CD4-positive, CD25-positive, alpha-beta regulatory T cell (primary cell): ENCODE measurements around the gene OR2AT4. TPM values are rescaled to one million over a fixed set of nuclear protein-coding genes. Genes with fewer than 3 reads are reported as not detected.

Source experiments
- ATAC-seq, 2 donors: fragments of 150-1000 bp; cut with Tn5 transposase; one replicate each; pipeline ENCODE4 v1.10.0; 2021; ENCODE audit warnings: low read depth in 2 of 2, moderate number of reproducible peaks in 2 of 2, moderate library complexity in 1 of 2
- DNase-seq, 3 donors: peaks; one replicate each; pipeline versions ENCODE4 v3.0.0 to v3.0.0-alpha.2; 2012 to 2022; ENCODE audit warnings: mixed read lengths in 1 of 3
- H3K27ac ChIP-seq: one replicate; pipeline ENCODE4 v1.7.0; 2013; ENCODE audit warnings: mild to moderate bottlenecking, low read length; ENCODE audit not compliant: insufficient read depth, poor library complexity, severe bottlenecking
- H3K27me3 ChIP-seq: one replicate; pipeline ENCODE4 v1.7.0; 2013; ENCODE audit warnings: low read length; ENCODE audit not compliant: control insufficient read depth, insufficient read depth
- H3K36me3 ChIP-seq: one replicate; pipeline ENCODE4 v1.7.0; 2013; ENCODE audit warnings: mild to moderate bottlenecking, low read length, moderate library complexity; ENCODE audit not compliant: control insufficient read depth, insufficient read depth
- H3K4me1 ChIP-seq: 2 replicates; pipeline ENCODE4 v1.7.0; 2013; ENCODE audit warnings: mild to moderate bottlenecking, low read length; ENCODE audit not compliant: insufficient read depth, control insufficient read depth, poor library complexity, severe bottlenecking
- H3K4me3 ChIP-seq: one replicate; pipeline ENCODE4 v1.7.0; 2013; ENCODE audit warnings: low read depth, mild to moderate bottlenecking, low read length, moderate library complexity
- H3K9me3 ChIP-seq, 2 experiments: 1 replicate in 1 of 2; 2 replicates in 1 of 2; pipeline ENCODE4 v1.7.0; 2013; ENCODE audit warnings: low read length in 2 of 2, mild to moderate bottlenecking in 1 of 2, moderate library complexity in 1 of 2; ENCODE audit not compliant: control insufficient read depth in 2 of 2
- H3K27ac Mint-ChIP-seq, 3 donors: one replicate each; pipeline ENCODE4 v1.8.0; 2020 to 2022; ENCODE audit warnings: mild to moderate bottlenecking in 3 of 3, mixed read lengths in 3 of 3, moderate library complexity in 2 of 3
- H3K27me3 Mint-ChIP-seq: one replicate; pipeline ENCODE4 v1.8.0; 2022; ENCODE audit warnings: mild to moderate bottlenecking, mixed read lengths
- H3K36me3 Mint-ChIP-seq: one replicate; pipeline ENCODE4 v1.8.0; 2020; ENCODE audit warnings: mixed read lengths
- H3K4me1 Mint-ChIP-seq, 4 donors: one replicate each; pipeline ENCODE4 v1.8.0; 2020 to 2022; ENCODE audit warnings: mixed read lengths in 4 of 4, mild to moderate bottlenecking in 1 of 4
- H3K4me3 Mint-ChIP-seq, 4 donors: one replicate each; pipeline ENCODE4 v1.8.0; 2020 to 2022; ENCODE audit warnings: mild to moderate bottlenecking in 4 of 4, mixed read lengths in 4 of 4, moderate library complexity in 3 of 4
- H3K9me3 Mint-ChIP-seq, 7 donors: one replicate each; pipeline ENCODE4 v1.8.0; 2020 to 2022; ENCODE audit warnings: mixed read lengths in 7 of 7, mild to moderate bottlenecking in 3 of 7, moderate library complexity in 2 of 7
- polyA plus RNA-seq, 4 donors: library from polyadenylated mRNA; unstranded; fragments of 300-500 nt; fragmentation: Illumina TruSeq; gene quantifications; one replicate each; pipeline ENCODE4 v1.2.3, GENCODE V29; 2021
- total RNA-seq: library from RNA; stranded (reverse); gene quantifications from one replicate; pipeline ENCODE4 v1.2.3, GENCODE V29; 2022

Gene OR2AT4
- total and polyA plus RNA-seq, 5 donors from 2014 or later = not detected

DNA sequence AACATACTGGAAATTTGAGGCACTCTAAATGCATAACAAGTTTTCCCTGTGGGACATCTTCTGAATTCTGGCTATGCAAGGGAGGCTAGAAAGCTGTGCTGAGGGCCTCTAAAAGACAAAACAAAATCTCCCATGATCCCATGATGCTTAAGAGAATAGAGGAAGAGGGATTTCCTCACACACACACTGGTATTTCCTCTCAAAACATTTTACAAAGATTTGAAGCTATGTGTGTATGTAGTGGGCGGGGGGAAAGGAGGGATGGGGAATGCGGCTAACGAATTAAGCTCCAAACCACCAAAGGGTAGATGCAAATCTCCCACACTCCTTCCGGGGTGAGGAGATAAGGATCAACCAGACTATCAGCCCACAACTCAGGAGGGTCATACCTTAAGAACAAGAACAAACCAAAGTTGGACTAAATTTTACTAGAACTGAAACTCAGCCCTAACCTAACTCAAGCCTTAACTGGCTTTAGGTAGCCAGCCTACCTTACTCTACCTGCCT is 6.0 kb downstream of the OR2AT4 start:
- H3K27ac Mint-ChIP-seq = no peak overlapping the region
- H3K9me3 Mint-ChIP-seq = peaks cover 0 to 15% (median 2%) of the 10 kb centered on the region in 7 donors
- H3K27me3 ChIP-seq = peaks cover 14% of the 10 kb centered on the region
- no peak overlapping the region for H3K4me3 ChIP-seq
- peaks cover 41% of the 10 kb centered on the region for H3K27me3 Mint-ChIP-seq
- no peaks in the 10 kb centered on the region for H3K36me3 ChIP-seq
- H3K27ac ChIP-seq = no peak overlapping the region
- H3K4me1 Mint-ChIP-seq = no peaks in the 10 kb centered on the region
- ATAC-seq = no peak
- H3K9me3 ChIP-seq = peaks cover 6 to 12% of the 10 kb centered on the region in 2 experiments
- H3K36me3 Mint-ChIP-seq = no peaks in the 10 kb centered on the region
- no peak overlapping the region for H3K4me3 Mint-ChIP-seq
- H3K4me1 ChIP-seq = no peaks in the 10 kb centered on the region
- DNase-seq = no peak

- Mint-ChIP-seq H3K27me3 (peaks cover 50% of the 10 kb centered on the region), H3K4me1 (no peaks in the 10 kb centered on the region), H3K4me3 (no peak overlapping the region), H3K36me3 (no peaks in the 10 kb centered on the region), H3K27ac (no peak overlapping the region), H3K9me3 (peaks cover 0 to 15% (median 2%) of the 10 kb centered on the region in 7 donors)
- Histone ChIP-seq H3K36me3 (no peaks in the 10 kb centered on the region), H3K4me1 (no peaks in the 10 kb centered on the region), H3K27me3 (peaks cover 14% of the 10 kb centered on the region), H3K27ac (no peak overlapping the region), H3K9me3 (peaks cover 6 to 12% of the 10 kb centered on the region in 2 experiments), H3K4me3 (no peak overlapping the region)
- ATAC-seq = no peak
- no peak for DNase-seq
These were observed 9.1 kb downstream of the OR2AT4 start for GRCh38 chr11:75087319-75088305.

DNA sequence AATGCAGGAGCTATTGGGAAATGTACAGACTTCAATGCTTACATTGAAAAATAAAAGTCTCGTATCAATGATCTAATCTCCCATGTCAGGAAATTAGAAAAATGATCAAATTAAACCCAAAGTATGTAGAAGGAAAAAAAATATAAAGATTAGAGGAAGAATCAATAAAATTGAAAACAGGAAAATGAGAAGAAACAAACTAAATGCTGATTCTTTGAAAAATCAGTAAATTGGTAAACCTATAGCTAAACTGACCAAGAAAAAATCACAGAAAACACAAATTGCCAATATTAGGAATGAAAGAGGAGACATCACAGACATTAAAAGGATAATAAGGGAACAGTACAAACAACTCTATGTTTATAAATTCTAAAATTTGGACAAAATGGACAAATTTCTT is 11.8 kb downstream of the OR2AT4 start:
- no peak overlapping the region for H3K4me3 ChIP-seq
- no peak overlapping the region for H3K27ac ChIP-seq
- Mint-ChIP-seq H3K27ac (no peak overlapping the region), H3K4me3 (no peak overlapping the region), H3K27me3 (peaks cover 50% of the 10 kb centered on the region), H3K4me1 (no peaks in the 10 kb centered on the region), H3K36me3 (no peaks in the 10 kb centered on the region), H3K9me3 (peaks cover 0 to 4% (median 0%) of the 10 kb centered on the region in 7 donors)
- H3K9me3 ChIP-seq = no peaks in the 10 kb centered on the region
- no peaks in the 10 kb centered on the region for H3K36me3 ChIP-seq
- ATAC-seq (no peak), DNase-seq (no peak)
- no peaks in the 10 kb centered on the region for H3K4me1 ChIP-seq
- peaks cover 16% of the 10 kb centered on the region for H3K27me3 ChIP-seq

DNA sequence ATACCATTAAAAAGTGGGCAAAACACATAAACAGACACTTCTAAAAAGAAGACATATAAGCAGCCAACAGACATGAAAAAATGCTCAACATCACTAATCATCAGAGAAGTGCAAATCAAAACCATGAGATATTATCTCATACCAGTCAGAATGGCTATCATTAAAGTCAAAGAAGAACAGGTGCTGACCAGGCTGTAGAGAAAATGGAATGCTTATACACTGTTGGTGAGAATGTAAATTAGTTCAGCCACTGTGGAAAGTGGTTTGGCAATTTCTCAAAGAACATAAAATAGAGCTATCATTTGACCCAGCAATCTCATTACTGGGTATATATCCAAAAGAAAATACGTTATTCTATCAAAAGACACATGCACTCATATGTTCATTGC is 13.5 kb downstream of the OR2AT4 start:
- no peak overlapping the region for H3K4me3 ChIP-seq
- Mint-ChIP-seq H3K27ac (no peak overlapping the region), H3K4me1 (no peaks in the 10 kb centered on the region), H3K27me3 (peaks cover 52% of the 10 kb centered on the region), H3K36me3 (no peaks in the 10 kb centered on the region), H3K4me3 (no peak overlapping the region), H3K9me3 (no peaks in the 10 kb centered on the region)
- no peaks in the 10 kb centered on the region for H3K9me3 ChIP-seq
- no peak overlapping the region for H3K27ac ChIP-seq
- no peak for DNase-seq
- no peaks in the 10 kb centered on the region for H3K36me3 ChIP-seq
- H3K4me1 ChIP-seq = no peaks in the 10 kb centered on the region
- H3K27me3 ChIP-seq = peaks cover 8% of the 10 kb centered on the region
- no peak for ATAC-seq

- peaks cover 47% of the 10 kb centered on the region for H3K27me3 Mint-ChIP-seq
- H3K27ac Mint-ChIP-seq = no peak overlapping the region
- Histone ChIP-seq H3K9me3 (no peaks in the 10 kb centered on the region), H3K27ac (no peak overlapping the region), H3K27me3 (peaks cover 8% of the 10 kb centered on the region), H3K4me3 (no peak overlapping the region), H3K36me3 (no peaks in the 10 kb centered on the region), H3K4me1 (no peaks in the 10 kb centered on the region)
- ATAC-seq (no peak), DNase-seq (no peak)
- no peak overlapping the region for H3K4me3 Mint-ChIP-seq
- H3K9me3 Mint-ChIP-seq = no peaks in the 10 kb centered on the region
- H3K36me3 Mint-ChIP-seq = no peaks in the 10 kb centered on the region
- no peaks in the 10 kb centered on the region for H3K4me1 Mint-ChIP-seq
These were observed 14.0 kb downstream of the OR2AT4 start for GRCh38 chr11:75082601-75083216.

- Mint-ChIP-seq H3K36me3 (no peaks in the 10 kb centered on the region), H3K27ac (no peak overlapping the region), H3K27me3 (peaks cover 48% of the 10 kb centered on the region), H3K4me1 (no peaks in the 10 kb centered on the region), H3K9me3 (no peaks in the 10 kb centered on the region), H3K4me3 (no peak overlapping the region)
- Histone ChIP-seq H3K36me3 (no peaks in the 10 kb centered on the region), H3K4me3 (no peak overlapping the region), H3K9me3 (no peaks in the 10 kb centered on the region), H3K4me1 (no peaks in the 10 kb centered on the region), H3K27ac (no peak overlapping the region), H3K27me3 (peaks cover 6% of the 10 kb centered on the region)
- ATAC-seq (no peak), DNase-seq (no peak)
These were observed 17.1 kb downstream of the OR2AT4 start for GRCh38 chr11:75079546-75079945.

- no peak for DNase-seq
- Mint-ChIP-seq H3K36me3 (no peaks in the 10 kb centered on the region), H3K27me3 (peaks cover 45% of the 10 kb centered on the region)
These were observed 18.4 kb downstream of the OR2AT4 start for GRCh38 chr11:75078233-75078632.

More at GRCh38 chr11:75078233-75078632, 18.4 kb downstream of the OR2AT4 start:
- peaks cover 6% of the 10 kb centered on the region for H3K27me3 ChIP-seq
- Mint-ChIP-seq H3K27ac (no peak overlapping the region), H3K9me3 (no peaks in the 10 kb centered on the region), H3K4me1 (no peaks in the 10 kb centered on the region), H3K4me3 (no peak overlapping the region)
- H3K9me3 ChIP-seq = no peaks in the 10 kb centered on the region
- H3K4me3 ChIP-seq = no peak overlapping the region
- no peaks in the 10 kb centered on the region for H3K4me1 ChIP-seq
- H3K27ac ChIP-seq = no peak overlapping the region
- H3K36me3 ChIP-seq = no peaks in the 10 kb centered on the region
- no peak for ATAC-seq
